Adipocyte (in vitro differentiated cells): Measurements from ENCODE around the gene PRR29.

ENCODE experiments used
- DNase-seq: peaks from one replicate; pipeline ENCODE4 v3.0.0-alpha.2; 2015; ENCODE audit warnings: low read depth
- H3K27me3 ChIP-seq: replicated peaks from 2 replicates; pipeline ENCODE4 v1.7.0; 2013; ENCODE audit warnings: mild to moderate bottlenecking, low read length, moderate library complexity; ENCODE audit not compliant: control insufficient read depth, insufficient read depth
- H3K36me3 ChIP-seq: 2 replicates; pipeline ENCODE4 v1.7.0; 2013; ENCODE audit warnings: low read length, mild to moderate bottlenecking, moderate library complexity; ENCODE audit not compliant: control insufficient read depth, insufficient read depth, severe bottlenecking
- H3K4me1 ChIP-seq: 2 replicates; pipeline ENCODE4 v1.7.0; 2013; ENCODE audit warnings: mild to moderate bottlenecking, low read length, moderate library complexity; ENCODE audit not compliant: control insufficient read depth, insufficient read depth
- H3K4me3 ChIP-seq: 2 replicates; pipeline ENCODE4 v1.7.0; 2013; ENCODE audit warnings: mild to moderate bottlenecking, low read length, moderate library complexity
- H3K9ac ChIP-seq: 2 replicates; pipeline ENCODE4 v1.7.0; 2013; ENCODE audit warnings: mild to moderate bottlenecking, low read length, moderate library complexity
- H3K9me3 ChIP-seq: 2 replicates; pipeline ENCODE4 v1.7.0; 2013; ENCODE audit warnings: mild to moderate bottlenecking, low read length, moderate library complexity; ENCODE audit not compliant: control insufficient read depth

PRR29 gene

GRCh38 chr17:63961355-63962212, 36.6 kb upstream of the PRR29 start:
- peak; percentile 43 for DNase-seq
- Histone ChIP-seq H3K27me3 (peaks cover 3% of the 10 kb centered on the region), H3K9ac (no peak overlapping the region), H3K4me3 (peak overlapping the region; percentile 72), H3K9me3 (no peaks in the 10 kb centered on the region), H3K4me1 (peaks cover 26% of the 10 kb centered on the region), H3K36me3 (no peaks in the 10 kb centered on the region)

DNA sequence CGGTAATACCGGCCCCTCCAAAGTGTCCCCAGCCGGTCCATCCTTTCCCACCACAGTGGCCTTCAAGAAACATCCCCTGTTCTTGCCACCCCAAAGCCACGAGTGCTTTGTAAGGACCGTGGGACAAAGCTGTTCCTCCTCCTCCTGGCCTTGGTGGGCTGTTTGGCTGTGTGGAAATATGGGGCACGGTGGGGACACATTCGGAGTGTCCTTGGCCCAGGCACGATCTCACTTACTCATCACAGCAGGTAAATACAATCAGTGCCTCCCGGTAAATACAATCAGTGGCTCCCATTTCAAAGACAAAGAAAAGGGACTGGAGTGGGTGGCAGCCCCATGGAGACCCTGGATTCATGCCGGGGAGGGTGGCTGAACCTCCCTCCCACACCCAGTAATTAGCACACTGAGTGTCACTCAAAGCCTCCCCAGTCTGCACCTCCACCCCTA, 35.8 kb upstream of the PRR29 start:
- peaks cover 26% of the 10 kb centered on the region for H3K4me1 ChIP-seq
- no peaks in the 10 kb centered on the region for H3K36me3 ChIP-seq
- H3K9ac ChIP-seq = no peak overlapping the region
- no peak overlapping the region for H3K4me3 ChIP-seq
- no peaks in the 10 kb centered on the region for H3K9me3 ChIP-seq
- no peak for DNase-seq
- H3K27me3 ChIP-seq = peaks cover 3% of the 10 kb centered on the region

- Histone ChIP-seq H3K4me3 (no peak overlapping the region), H3K4me1 (peaks cover 26% of the 10 kb centered on the region), H3K27me3 (peaks cover 3% of the 10 kb centered on the region), H3K9ac (no peak overlapping the region), H3K9me3 (no peaks in the 10 kb centered on the region), H3K36me3 (no peaks in the 10 kb centered on the region)
- DNase-seq = no peak
Measured at GRCh38 chr17:63963123-63963522, 35.0 kb upstream of the PRR29 start.

- peaks cover 17% of the 10 kb centered on the region for H3K27me3 ChIP-seq
- H3K9me3 ChIP-seq = no peaks in the 10 kb centered on the region
- no peak overlapping the region for H3K4me3 ChIP-seq
- H3K36me3 ChIP-seq = no peaks in the 10 kb centered on the region
- peaks cover 18% of the 10 kb centered on the region for H3K4me1 ChIP-seq
- DNase-seq = no peak
- no peak overlapping the region for H3K9ac ChIP-seq
Measured at GRCh38 chr17:63966646-63967264, 31.4 kb upstream of the PRR29 start.

DNA sequence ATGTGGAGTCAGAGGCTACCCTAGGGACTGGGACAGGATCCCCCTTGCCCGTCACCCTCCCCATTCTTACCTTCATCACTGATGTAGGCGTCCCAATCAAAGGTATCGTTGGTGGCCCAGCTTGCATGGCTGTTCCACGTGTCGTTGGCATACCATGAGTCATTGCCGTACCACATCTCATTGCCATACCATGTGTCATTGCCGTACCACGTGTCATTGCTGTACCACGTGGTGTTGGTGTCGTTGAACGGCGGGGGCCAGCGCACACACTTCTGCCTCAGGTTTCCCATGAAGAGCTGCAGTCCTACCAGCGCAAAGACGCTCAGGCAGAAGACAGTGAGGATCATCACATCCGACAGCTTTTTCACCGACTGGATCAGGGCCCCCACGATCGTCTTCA, 30.2 kb upstream of the PRR29 start:
- peaks cover 7% of the 10 kb centered on the region for H3K4me1 ChIP-seq
- no peak overlapping the region for H3K9ac ChIP-seq
- H3K4me3 ChIP-seq = no peak overlapping the region

DNA sequence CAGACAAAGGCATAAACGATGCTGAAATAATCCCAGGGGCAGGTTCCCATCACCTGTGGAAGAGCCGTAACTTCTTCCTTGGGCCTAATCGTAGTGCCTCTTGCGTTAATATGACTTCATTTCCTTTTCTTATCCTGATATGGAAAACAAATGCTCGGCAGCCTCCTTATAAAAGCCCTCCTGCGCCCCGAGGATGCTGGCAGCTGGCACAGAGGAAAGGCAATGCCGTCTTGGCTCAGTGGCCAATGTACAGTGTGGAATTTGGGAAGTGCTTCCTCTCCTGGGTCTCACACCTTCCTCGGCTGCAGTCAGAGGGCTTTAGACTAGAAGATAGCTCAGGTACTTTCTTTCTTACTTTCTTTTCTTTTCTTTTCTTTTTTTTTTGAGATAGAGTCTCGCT, 28.9 kb upstream of the PRR29 start:
- Histone ChIP-seq H3K4me1 (peaks cover 5% of the 10 kb centered on the region), H3K4me3 (no peak overlapping the region), H3K36me3 (no peaks in the 10 kb centered on the region), H3K27me3 (peaks cover 17% of the 10 kb centered on the region), H3K9ac (no peak overlapping the region), H3K9me3 (no peaks in the 10 kb centered on the region)
- DNase-seq = no peak

More for the DNA sequence above, 30.2 kb upstream of the PRR29 start:
- Histone ChIP-seq H3K27me3 (peaks cover 17% of the 10 kb centered on the region), H3K9me3 (no peaks in the 10 kb centered on the region), H3K36me3 (no peaks in the 10 kb centered on the region)
- no peak for DNase-seq

DNA sequence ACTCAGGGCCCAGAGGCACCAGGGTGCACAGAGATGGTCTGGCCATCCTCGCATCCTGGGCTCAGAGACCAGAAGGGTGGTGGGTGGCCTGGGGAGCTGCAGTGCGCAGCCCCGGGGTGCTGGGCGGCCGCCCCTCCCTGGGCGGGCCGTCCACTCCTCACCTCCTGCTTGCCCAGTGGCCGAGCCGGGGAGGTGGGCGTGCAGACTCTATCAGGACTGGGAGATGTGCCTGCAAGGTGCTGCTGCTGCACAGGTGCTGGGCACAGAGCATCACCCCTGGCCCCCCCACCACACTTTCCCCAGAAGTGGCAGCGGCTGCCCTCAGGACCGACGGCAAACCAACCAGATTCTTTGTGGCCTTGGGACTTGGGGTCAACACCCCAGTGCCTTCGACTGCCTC, 25.4 kb upstream of the PRR29 start, which contains the start of gene SCN4A:
TSS of gene SCN4A (minus strand) at position 123 of the 400 bp plus-strand sequence. CDS start at position 46, 77 bp downstream.
- Histone ChIP-seq H3K27me3 (peaks cover 14% of the 10 kb centered on the region), H3K4me1 (peaks cover 11% of the 10 kb centered on the region), H3K9me3 (no peaks in the 10 kb centered on the region), H3K9ac (no peak within 1 kb of the TSS), H3K4me3 (no peak within 1 kb of the TSS), H3K36me3 (no peaks in the 10 kb centered on the region)
- DNase-seq = no peak

GRCh38 chr17:63973247-63973646, 24.9 kb upstream of the PRR29 start:
- Histone ChIP-seq H3K27me3 (peaks cover 14% of the 10 kb centered on the region), H3K4me3 (no peak overlapping the region), H3K4me1 (peaks cover 11% of the 10 kb centered on the region), H3K36me3 (no peaks in the 10 kb centered on the region), H3K9ac (no peak overlapping the region), H3K9me3 (no peaks in the 10 kb centered on the region)
- DNase-seq = no peak

DNA sequence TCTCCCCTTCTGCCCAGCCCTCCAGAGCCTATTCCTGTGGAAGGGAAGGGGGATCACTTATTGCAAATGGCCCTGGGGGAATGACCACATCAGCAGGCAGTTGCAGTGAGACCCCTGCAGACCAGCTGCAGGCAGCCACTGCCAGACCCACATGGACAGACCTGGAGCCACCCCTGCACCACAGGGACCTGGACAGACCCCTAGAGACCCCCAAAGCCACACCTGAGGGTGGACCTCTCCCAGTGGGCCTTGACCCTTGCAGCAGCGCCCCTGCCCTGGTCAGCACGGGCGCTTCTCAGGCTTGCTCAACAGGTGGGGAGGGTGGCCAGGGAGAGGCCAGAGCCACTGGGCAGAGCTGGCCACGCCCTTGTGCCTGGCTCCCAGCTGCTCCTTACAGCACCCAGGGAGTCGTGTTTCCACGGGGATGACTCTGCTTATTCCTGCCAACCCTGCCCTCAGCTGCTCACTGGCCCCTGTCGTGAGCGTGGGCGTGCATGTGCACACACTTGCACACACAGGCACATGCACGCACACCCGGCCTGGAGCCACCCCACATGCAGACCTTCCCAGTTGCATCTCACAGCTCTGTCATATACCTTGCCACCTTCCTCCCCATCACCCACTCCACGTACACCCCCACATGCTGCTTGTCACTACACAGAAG, 24.1 kb upstream of the PRR29 start:
- Histone ChIP-seq H3K9ac (no peak overlapping the region), H3K27me3 (peaks cover 13% of the 10 kb centered on the region), H3K36me3 (no peaks in the 10 kb centered on the region), H3K4me1 (peaks cover 11% of the 10 kb centered on the region), H3K4me3 (no peak overlapping the region), H3K9me3 (no peaks in the 10 kb centered on the region)
- DNase-seq = no peak

- H3K9me3 ChIP-seq = no peaks in the 10 kb centered on the region
- peaks cover 11% of the 10 kb centered on the region for H3K4me1 ChIP-seq
- peaks cover 8% of the 10 kb centered on the region for H3K27me3 ChIP-seq
- no peak overlapping the region for H3K4me3 ChIP-seq
- no peaks in the 10 kb centered on the region for H3K36me3 ChIP-seq
- DNase-seq = peak; percentile 34
- no peak overlapping the region for H3K9ac ChIP-seq
Measured at GRCh38 chr17:63974594-63975192, 23.5 kb upstream of the PRR29 start.
